Measurements from ENCODE around the gene RAB4A.
A peak's percentile ranks its signal among the peaks of the same experiment; 100 is the strongest.
"Not testable (repeated sequence)": the region's sequence is repeated elsewhere in the genome, so short reads cannot be mapped to it uniquely, and the experiment has no call there.

RAB4A gene

DNA sequence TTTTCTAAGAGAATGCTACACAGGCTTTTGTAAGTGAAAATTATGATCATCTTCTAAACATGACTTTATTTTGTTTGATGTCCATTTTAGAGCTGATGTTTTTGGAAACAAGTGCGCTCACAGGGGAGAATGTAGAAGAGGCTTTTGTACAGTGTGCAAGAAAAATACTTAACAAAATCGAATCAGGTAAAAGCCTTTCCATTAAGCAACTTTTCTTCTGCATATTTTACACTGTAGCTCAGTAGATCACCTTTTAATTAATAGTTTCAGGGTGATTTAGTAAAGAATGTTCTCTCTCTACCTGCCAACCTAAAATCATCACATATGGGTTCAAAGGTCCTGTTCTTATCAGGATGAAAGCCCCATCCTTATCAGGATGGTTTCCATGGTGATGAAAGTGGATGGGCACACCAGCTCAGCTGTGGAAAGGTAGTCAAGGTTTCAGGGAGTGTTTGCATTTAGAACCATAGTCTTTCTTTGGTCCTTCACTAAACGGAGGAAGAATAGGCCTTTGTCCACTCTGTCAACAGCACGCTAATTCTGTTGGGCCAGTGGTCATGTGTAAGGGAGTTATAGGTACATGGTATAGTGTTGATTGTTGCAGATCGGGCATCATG is 28.1 kb downstream of the RAB4A start:
- no peak for DNase-seq

DNA sequence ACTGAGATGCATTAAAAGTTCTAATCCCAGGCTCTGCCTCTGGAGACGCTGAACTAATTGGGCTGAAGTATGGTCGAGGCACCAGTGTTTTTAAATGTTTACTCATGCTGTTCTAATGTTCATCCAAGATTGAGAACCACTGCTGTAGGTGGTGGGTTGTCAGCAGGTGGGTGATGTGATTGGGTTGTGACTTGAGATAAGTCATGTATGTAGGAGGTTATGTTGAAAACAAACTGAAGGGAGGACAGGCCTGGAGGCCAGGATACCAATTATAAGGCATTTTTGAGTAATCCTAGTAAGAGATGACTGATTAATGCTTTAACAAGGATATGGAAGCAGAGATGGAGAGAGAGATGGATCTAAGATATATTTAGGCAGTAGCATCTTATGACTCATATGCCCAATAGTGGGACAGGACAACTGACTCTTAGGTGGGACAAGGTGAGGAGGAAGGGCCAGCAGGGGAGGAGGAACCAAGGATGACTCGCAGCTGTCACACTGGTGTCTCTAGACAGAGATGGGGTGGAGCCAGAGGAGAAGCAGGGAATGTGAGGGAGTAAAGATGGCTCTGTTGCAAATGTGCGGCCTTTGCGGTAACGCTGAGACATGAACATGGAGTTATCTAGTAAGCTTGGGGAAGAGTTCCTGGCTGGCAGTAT is 29.3 kb downstream of the RAB4A start:
- DNase-seq, result no peak

DNA sequence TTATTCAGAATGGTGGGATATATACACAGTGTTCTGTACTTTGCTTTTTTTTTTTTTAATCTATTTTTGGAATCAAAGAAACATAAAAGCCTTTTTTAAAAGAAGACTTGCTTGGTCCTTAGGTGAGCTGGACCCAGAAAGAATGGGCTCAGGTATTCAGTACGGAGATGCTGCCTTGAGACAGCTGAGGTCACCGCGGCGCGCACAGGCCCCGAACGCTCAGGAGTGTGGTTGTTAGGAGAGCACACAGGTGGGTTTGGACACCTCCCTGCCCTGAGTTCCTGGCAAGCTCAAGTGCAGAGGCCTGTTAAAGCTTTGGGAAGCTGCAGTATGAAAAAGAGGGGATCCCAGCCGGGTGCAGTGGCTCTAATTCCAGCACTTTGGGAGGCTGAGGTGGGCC is 31.8 kb downstream of the RAB4A start:
- DNase-seq, result no peak

DNA sequence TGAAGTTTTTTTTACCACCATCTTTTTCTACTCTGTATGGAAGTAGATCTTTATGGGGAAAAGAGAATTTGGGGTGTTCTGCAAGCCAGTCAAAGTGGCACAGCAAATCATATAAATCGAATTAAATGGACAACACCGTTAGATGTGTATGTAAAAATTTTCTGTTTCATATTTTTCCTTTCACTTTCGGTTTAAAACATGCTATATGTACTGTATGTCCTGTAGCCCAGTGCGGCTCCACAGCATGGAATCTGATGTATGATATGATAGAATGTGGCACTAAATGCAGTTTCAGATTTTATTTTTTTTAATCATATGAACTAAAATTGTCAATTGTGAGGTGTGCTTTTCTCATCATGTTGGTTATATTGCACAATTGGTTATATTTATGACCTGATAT is 32.9 kb downstream of the RAB4A start:
- no peak for DNase-seq

DNA sequence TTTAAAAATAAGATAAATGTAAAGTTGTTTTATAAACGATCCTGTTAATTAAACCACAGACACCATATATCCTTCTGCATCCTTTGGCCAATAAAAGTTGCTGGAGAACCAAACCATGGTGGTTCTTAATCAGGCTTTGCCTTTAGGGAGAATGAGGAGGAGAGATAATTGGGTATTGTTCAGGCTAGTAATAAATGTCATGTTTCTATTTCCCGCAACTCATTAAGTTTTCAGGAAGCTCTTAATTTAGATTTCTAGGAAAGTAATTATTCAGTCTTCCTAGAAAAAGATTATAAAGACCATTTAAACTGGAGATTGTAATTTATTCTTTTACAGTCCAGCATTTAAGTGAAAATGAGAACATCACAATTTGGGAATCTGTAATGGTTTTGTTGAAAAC is 34.5 kb downstream of the RAB4A start:
- no peak for DNase-seq

DNA sequence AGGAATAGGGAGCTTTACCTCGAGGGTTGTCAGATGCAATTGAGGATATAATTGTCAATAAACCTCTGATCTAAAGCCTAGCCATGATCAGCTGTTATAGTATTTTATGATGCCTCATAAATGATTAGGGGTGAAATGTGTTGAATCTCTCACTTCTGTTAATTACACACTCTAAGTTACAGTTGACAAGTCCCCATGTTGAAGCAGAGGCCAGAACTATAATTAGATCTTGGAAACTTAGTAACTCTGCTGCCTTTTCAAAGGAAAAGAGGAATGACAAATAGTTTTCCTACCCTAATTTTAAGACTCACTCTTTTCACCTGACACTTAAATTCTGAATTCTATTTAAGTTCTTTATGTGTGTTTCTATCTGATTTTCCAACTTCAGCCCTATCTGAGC is 38.2 kb downstream of the RAB4A start:
- DNase-seq, result no peak

DNA sequence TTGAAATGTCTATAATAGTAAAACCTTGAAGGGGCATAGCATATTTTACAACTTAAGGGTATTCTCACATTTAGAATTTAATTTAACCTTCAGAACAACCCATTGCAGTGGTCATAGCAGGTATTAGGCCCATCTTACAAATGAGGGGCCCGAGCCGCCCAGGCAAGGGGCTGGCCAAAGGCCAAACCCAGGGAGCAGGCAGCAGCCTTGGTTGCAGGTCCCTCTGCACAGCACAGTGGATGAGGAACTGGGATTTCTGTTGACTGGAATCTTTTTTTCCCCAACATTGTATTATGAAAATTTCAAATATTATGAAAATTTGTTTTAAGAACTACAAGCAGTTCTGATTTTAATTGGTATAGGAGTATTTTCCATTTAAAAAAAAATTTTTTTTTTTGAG is 38.8 kb downstream of the RAB4A start:
- no peak for DNase-seq

DNA sequence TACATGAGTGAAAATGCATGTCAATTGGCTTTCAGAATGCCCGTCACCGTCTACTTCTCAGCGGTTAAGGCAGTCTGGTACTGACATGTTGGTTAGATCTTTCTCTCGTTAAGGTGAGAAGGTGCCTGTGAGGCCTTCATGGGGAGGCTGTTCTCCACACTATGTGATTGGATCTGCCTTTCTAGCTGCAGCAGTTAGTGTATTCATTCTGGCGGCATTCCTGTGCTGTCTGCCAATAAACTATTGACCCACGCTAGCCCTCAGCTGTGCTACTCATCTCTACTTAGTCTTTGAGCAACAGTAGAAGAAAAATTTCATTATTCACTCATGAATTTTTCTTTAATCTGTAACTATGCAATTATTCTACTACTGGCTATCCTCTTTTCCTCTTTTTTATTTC is 39.9 kb downstream of the RAB4A start:
- DNase-seq, result no peak

DNA sequence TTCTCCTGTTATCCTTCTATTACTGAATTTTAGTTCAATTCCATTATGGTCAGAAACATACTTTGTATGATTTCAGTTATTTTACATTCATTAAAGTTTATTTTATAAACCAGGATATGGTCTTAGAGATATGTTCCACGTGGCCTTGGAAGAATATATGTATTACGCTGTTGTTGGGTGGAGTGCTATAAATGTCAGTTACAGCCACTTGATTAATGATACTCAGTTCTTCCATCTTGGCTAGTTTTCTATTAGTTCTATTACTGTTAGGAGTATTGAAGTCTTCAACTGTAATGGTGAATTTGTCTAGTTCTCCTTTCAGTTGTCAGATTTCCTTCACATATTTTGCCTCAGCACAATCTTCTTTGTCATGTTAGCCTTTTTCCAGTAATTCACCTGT is 45.3 kb downstream of the RAB4A start:
- no peak for DNase-seq

DNA sequence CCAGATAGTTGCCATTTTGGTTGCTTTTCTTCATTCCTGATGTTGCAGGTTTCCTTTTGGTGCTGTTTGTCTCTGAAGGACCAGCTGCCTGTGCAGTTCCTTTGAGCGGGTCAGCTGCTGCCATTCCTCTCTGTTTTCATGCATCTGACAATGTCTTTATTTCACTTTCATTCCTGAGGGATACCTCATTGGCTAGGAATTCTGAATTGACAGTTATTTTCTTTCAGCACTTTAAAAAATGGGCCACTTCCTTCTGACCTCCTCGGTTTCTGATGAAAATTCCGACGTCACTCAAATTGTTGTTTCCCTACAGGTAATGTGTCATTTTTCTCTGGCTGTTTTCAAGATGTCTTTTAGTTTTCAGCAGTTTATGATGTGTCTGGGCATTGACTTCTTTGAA is 47.1 kb downstream of the RAB4A start:
- DNase-seq, result no peak

DNA sequence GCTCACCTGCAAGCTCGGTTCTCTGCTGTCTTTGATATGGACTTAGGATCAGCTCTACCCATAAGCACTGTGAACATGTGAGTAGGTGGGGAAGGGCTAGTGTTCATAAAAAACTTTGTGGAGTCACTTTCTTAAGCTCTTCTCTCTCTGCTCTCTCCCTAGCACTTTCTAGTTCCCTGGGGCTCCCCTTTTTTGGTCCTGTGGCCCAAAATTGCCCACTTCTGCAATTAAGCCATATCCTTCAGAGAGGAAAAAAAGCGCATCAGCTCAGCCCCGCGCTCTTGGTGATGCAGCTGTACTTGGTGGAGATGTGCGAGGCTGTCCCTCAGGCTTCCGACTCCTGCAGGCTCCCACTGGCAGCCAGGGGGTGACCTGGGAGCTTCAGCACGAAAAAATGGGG is 48.6 kb downstream of the RAB4A start:
- no peak for DNase-seq

DNA sequence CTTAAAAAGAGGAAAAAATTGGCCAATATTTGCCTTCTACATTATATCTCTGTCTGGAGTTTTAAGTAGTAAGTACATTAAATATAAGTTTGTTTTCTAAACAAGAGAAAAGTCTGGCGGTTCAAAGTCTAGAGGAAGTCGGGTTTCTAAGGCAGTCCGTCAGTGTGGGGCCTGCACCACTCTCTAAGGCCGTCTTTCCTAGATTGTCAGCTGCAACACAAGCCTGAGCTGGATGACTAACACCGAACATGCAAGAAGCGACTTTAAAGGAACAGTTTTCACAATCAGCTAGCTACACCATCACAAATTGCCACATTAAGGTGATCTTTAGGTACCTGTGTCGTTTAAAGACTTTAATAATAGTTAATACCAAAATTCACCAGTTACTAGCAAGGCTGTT is 52.3 kb downstream of the RAB4A start:
- no peak for DNase-seq

DNA sequence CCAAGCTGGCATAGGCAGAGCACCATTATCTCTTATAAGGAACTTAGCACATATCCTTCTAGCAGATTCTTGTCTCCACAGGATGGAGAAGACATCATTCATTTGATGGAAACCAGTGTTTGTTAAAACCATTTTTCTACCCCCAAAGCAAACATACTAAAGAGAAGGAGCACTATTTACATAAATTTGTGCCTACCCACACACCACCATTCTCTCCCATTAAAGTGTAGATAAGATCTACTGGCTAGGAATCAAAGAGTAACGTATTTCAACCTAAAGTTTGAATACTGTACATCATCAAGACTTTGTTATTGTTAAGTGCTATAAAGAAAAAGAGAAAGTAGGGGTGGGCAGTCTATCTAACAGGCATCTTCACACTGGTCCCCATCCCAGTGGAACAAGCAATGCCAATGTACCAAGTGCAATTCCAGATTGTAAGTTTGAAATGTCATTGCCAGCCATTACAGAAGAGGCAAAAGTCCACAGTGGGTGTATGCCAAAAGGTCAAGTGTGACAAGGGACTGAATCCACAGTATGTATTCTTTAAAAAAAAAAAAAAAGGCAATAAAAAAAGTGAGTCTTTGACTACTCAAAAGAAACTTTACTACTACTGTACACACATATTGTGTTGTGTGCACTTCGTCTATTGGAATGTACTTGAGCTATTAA is 53.1 kb downstream of the RAB4A start:
- DNase-seq, result no peak

DNA sequence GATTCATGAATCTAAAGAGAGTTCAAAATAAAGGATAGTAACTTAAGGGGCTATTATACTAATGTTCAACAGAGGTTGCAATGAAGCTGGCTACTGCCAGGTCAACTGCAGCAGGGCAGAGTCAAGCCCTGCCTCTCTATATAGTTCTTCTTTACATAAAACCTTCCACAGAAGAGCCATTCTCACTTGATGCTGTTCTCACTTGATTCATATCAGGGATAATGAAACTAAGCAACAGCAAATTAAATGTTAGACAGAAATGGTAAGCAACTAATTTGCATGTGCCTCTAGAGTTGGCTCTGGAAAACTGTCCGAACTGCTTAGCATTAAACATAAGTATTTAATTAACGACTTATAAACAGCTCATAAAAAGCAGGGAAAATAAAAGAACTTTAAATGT is 54.5 kb downstream of the RAB4A start:
- no peak for DNase-seq

DNA sequence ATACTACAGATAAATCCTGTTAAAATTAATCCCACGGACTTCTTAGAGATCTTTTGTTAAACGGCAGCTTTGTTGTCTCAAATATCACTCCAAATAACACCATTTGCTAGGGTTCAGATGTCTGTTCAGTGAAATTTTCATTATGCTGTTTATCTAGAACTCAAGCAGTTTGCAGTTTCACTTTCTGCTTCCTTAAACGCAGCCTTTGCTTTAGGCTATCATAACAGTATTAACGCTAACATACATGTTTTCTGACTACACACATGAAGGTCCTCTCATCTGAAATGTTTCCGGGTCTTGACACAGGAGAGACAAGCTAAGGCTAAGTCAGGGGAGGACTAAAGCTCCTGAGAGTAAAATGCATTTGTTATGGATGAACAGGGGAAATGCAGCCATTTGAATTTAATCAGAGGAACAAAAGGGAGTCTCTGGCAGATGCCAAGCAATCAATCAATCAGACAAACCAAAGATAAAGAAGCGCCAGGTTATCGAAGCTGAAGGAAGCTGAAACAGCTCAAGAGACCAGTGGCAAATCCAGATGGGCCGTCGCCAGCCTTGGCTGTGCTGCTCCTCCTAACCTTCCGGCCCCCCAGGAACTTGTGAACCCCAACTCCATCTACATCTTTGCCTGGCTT is 55.1 kb downstream of the RAB4A start:
- no peak for DNase-seq

DNA sequence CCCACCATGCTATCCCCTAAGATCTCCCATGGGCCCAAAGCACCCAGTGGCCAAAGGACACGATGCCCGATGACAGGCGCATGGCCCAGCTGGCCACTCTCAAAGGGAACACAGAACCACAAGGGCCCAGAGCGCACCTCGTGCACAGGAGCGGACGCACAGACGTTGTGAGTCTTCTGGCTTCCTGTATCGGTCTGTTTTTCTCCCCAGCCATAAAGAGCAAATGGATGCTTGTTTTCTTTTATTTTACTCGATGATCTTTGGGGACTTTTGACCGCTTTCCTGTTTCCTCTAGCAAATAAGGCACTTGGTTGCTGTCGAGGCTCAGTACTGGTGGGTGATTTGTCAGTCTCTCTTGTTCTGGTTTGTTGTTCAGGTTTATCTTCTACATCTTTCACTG is 55.7 kb downstream of the RAB4A start:
- no peak for DNase-seq

DNA sequence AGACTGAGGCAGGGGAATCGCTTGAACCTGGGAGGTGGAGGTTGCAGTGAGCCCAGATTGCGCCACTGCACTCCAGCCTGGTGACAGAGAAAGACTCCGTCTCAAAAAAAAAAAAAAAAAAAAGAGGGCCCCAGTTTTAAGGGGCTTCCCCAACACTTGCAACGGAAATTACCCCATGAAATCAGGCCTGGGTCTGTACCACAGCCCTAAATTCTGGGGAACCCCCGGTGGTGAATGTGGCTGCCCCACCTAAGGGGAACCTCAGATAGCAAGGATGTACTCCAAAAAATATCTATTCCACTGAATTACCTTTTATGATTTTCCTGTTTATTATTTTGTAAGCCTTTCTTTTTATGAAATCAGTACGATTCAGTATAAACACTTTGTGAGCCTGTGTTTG is 56.9 kb downstream of the RAB4A start:
- not testable (repeated sequence) for DNase-seq

DNA sequence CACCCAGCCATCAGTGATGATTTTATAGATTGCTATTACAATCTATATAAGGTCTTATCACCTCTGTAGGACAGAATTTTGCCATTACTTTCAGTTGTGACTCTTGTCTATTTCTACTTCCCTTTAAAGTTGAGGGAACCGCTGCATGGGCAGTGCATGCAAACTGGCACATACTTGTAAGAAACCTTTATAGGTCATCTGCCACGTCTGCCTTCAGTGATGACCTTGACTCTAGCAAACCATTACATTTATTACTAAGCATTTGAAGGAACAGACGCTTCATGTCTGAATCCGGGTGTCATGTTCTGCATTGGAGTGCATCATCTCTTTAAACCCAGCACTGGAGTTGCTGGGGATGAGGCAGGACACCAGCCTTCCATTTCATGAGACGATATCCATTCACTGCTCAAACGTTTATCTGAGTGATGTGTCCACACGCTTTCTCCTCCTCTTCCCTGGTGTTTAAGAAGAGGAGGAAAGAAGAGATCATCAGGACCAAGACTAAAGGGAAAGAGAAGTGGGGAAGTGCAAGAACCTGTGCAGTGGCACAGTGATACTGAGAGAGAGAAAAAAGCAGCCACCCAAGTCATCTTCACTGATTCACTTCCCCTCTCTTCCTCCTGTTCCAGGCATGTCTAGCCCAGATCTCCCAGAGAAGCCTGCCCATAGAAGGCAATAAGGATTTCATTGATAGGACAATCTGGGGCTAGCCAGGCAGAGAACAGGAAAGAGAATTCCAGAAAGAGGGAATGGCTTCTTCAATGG is 57.9 kb downstream of the RAB4A start:
- DNase-seq, result no peak

DNA sequence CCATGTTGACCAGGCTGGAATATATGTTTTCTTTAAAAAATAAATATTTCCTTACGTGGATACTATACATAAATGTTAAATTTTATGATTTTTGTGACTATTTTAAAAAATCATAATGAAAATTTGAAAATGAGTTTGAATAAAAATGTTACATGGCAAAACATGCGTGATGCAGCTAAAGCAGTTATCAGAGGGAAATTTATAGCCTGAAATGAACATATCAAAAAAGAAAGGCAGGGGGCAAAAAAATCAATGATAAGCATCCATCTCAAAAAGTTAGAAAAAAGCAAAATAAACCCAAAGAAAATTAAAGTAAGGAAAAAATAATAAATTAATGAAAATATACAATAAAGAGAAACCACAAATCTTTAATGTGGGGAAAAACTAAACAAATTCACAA is 63.4 kb downstream of the RAB4A start:
- no peak for DNase-seq

DNA sequence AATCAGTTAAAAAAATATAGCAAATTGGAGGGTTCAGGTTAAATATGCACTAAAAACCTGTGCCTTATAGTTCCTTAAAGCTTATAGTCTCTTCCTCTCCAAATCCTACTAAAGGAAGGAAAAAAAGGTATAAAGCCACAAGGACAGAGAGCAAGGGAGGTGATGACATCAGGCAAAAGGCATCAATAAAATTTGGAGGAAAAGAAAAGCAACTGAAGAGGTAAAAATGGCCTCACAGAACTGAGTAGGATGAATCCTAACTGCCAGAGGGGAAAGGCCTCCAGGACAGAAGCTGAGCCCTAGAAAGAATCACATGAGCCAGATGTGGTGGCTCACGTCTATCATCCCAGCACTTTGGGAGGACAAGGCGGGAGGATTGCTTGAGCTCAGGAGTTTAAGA is 63.8 kb downstream of the RAB4A start:
- DNase-seq, result no peak

DNA sequence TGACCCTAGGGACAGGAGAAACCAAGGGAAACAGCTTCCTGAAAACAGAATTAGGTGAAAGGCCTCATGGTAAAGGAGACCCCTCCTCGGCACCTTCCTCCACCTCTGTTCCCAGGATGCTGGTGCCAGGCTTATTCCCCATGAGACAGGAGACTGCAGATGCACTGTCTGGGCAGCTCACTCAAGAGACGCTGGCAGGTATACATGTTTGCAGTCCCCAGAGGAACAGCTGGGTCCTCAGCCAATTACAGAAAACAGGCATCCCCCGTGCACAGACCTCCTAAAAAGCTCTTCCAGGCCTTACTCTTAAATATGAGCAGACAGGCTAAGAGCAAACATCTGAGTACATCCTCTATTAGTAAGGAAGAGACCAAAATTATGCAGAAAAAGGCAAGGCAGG is 65.4 kb downstream of the RAB4A start:
- no peak for DNase-seq

DNA sequence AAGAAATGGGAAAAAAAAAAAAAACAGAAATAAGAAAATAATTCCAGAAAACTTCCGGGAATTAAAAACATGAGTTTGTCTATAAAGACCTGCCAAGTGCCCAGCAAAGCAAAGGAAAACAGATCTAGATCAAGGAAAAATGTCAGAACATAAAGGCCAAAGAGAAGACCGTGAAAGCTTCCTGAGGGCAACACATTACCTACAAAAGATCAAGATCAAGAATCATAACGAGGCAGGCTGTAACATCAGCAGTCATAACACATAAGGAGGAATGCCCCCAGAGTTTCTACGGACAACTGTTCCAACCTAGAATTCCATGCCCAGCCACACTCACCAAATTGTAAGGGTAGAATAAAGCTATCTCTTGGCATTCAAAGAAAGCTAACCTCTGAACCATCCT is 68.2 kb downstream of the RAB4A start:
- no peak for DNase-seq

DNA sequence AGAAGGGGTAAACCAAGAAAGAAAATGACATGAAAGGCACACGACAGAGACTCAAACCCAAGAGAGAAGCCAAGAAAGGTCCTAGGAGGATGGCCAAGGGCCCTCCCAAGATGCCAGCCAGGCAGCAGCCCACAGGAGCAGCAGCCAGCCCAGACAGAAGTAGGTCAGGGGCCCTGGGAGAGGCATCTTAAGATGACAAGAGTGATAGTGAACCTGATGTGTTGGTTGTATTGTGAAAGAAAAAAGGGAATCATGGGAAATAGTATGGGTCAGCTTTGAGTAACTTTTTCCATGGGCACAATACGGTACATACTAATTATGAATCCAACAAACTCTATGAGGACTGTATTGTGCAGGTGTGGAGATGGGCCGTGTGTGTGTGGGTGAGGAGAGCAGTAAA is 68.6 kb downstream of the RAB4A start:
- DNase-seq, result peak; percentile 21

DNA sequence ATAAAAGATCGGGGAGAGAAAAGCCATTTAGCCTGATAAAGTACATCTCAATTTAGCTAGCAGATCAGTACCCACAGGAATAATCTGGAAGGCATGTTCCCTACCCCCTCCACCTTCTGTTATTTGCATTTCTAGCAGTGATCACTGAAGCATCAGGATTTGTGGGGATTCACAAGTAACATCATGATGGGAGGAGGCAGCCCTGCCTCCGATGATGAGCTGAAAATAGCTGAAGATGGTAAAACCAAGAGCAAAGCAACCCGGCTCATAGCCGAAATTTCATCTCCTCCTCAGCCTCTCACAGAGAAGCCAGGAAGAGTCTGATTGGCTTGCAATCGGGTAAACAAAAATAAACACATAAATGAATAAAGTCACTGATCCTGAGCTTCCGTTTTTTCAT is 69.6 kb downstream of the RAB4A start:
- no peak for DNase-seq

All from GF-D8 (cell line).